ENCODE results near the gene GFRA1.

- TF ChIP-seq CTCF (IDR thresholded peaks at IDR 0.05) = no peak
- TF ChIP-seq EZH2phosphoT487 (IDR thresholded peaks at IDR 0.05) = no peak
- no peak for TF ChIP-seq EZH2 (IDR thresholded peaks at IDR 0.05)
These were observed 61.3 kb downstream of the GFRA1 start for GRCh38 chr10:116211682-116212081.
